Activated T-cell treated with anti-CD3 and anti-CD28 coated beads for 24 hours (primary cell): ENCODE measurements around the gene TSPAN17.
"Not testable (repeated sequence)": the region's sequence is repeated elsewhere in the genome, so short reads cannot be mapped to it uniquely, and the experiment has no call there.

Source experiments
- DNase-seq: peaks from one replicate; pipeline ENCODE4 v3.0.0-alpha.2; 2020; ENCODE audit warnings: low read depth

Gene TSPAN17

DNA sequence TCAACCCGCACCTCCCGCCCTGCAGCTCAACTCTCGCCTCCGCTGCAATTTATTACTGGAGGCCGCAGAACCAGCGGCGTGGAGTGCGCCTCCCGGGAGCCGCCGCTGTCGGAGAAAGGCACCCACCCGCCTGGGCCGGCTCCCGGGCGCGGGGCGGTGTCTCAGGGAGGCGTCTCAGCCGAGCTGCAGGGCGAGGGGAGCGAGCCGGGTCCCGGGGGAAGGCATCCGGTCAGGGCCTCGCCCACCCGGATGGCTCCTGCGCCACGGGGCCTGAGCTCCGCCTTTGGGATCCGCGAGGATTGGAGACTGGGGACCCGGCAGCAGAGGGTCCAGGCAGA lies 32.9 kb downstream of the TSPAN17 start:
- no peak for DNase-seq

DNA sequence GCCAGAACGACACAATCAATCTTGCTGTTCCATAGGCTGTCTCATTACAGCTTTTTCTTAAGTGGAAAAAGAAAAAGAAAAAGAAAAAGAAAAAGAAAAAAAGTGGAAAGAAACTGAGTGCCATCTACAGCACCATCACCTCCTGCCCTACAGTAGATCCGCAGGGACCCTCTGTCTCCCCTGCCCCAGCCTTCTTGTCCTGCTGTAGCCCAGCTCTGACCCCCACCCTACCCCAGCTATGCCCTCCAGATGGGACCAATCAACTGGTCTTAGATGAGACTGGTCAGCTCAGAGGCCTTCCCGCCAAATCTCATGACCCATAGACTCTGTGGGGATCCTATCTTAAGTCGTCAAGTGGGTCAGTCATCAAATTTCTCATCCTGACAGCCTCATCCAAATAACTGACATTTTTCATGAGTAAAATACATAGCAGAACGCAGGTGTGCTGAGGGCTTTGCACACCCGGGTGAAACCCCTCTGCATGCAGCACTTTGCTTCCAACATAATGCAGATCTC lies 34.8 kb downstream of the TSPAN17 start:
- no peak for DNase-seq

DNA sequence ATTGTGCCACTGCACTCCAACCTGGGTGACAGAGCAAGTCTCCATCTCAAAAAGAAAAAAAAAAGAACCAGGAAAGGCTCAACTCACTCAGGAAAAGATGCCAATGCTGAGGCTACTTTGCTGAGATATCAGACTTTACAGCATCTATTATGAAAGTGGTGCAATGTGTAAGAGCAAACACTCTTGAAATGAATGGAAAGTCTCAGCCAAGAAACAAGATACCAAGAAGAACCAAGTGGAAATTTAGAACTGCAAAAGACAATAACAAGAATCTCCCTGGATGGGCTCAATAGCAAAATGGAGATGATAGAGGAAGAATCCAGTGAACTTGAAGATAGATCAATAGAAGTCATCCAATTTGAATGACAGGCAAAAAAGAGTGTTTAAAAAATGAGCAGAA lies 37.7 kb downstream of the TSPAN17 start:
- no peak for DNase-seq

GRCh38 chr5:176687247-176687646 lies 40.0 kb downstream of the TSPAN17 start:
- DNase-seq: no peak

DNA sequence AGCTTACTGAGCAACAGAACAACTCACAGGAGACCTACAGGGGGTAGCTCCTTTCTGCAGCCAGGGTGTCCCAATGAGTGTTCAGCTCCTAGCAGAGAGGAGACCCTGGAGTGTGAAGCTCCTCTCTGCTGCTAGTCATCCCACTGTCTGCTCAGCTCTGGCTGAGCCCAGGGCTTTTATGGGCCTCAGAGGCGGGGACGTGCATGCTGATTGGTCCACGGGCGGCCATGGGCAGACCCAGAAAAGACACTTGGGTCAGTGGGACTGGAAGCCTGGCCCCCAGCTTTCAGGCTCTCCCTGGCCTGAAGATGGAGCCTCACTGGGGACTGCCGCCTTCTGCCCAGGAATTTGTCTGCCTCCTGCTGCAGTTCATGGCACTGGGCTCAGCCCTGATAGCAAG lies 40.6 kb downstream of the TSPAN17 start:
- DNase-seq: no peak

- no peak for DNase-seq
Observed at GRCh38 chr5:176690911-176691310, 43.6 kb downstream of the TSPAN17 start.

GRCh38 chr5:176691524-176691923 lies 44.2 kb downstream of the TSPAN17 start:
- no peak for DNase-seq

DNA sequence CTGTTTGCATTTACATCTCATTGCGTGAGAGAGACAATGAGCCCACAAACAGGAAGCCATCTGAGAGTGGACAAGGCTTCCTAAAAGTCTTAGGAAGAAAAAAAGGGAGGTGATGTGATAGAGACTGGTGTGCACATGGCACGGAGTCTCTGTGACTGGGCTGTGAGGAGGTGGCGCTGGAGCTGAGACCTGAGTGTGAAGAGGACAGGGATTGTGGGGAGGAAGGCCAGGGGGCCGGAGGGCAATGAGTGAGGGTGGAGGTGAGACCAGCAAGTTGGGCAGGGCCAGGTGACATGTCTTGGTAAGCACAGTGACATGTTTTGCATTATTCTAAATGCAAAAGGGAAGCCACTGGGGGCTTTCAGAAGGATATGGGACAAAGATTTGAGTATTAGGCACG lies 45.0 kb downstream of the TSPAN17 start:
- DNase-seq: no peak

DNA sequence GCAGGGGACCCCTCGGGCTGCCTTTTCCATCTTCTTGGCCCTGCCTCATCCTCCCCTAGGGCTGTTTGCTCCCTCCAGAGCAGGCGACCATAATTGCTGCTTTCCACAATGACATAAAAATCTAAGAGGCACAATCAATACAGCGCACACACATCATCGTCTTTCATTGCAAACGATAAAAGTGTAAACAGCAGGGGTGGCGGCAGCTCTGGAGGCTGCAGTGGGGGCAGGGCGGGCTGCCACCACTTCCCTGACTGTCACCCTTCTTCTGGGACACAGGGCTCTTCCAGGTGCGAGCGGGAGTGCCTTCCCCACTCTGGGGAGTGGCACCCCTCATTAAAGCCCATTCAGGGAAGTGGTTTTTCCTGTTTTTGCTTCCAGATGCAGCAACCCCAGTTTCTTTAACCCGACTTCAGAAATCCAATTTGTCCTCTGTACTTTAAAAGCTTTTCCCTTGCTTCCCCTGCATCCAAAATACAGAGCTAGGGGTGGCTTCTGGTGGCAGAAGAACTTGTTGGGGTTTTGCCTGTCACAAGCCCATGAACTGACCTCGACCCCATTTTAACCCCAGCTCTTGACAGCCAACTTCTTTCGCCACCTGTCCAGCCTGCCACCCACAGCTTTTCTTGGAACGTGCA lies 45.7 kb downstream of the TSPAN17 start:
- DNase-seq: no peak

GRCh38 chr5:176693477-176693851 lies 46.2 kb downstream of the TSPAN17 start:
- no peak for DNase-seq

DNA sequence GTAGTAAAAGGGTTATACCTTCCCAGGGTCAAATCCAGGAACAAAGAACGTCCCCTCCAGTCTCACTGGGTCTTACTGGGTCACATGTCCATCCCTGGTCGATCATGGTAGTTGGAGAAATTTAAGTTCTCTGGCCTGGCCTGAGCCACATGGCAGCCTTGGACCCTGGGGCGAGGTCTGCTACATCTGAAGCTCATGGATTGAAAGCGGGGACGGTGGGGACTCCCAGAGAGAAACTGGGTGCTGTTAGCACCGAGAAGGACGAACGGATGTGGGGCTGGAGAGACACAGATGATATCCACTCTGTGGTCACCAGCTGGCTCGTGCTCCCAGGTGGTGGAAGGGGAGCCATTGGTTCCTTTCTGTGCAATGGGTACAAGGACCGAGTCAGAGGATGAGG lies 46.9 kb downstream of the TSPAN17 start:
- DNase-seq: no peak

DNA sequence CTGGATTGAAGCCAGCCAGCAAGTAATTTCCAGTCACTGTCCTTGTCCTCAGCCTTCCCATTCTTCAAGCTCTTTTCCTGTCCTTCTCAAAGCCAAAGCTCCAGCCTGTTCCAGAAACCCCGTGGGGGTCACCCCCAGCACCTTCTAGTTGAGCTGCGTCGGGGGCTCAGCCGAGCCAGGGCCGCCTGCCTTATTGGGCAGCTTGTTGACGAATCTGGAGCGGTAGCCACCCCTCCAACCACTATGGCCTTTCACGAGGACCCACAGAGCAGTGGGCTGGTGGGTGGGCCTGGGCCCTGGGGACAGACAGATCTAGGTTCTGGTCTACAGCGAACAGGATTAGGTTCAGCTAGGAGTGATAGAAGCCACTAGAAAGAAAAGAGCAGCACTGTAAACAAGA lies 47.3 kb downstream of the TSPAN17 start:
- no peak for DNase-seq

DNA sequence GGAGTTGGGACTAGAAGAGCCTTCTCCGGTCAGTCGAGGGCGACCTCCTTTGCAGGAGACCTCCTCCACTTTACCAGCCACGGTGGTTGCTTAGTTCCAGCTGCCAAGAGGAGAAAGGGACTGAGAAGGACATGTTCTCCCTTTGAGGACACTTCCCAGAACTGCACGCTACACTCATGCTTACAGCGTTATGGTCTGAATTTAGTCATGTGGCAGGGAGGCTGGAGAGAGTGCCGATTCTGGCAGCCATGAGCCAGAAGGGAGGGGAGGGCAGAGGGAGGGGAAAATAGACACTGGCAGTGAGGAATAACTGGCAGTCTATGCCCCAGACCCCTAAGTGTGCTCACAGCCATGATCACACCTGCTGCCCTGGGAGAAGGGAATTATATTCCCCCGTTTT lies 47.8 kb downstream of the TSPAN17 start:
- no peak for DNase-seq

GRCh38 chr5:176697267-176697933 lies 50.1 kb downstream of the TSPAN17 start:
- no peak for DNase-seq

GRCh38 chr5:176697934-176698538 lies 50.8 kb downstream of the TSPAN17 start:
- no peak for DNase-seq

DNA sequence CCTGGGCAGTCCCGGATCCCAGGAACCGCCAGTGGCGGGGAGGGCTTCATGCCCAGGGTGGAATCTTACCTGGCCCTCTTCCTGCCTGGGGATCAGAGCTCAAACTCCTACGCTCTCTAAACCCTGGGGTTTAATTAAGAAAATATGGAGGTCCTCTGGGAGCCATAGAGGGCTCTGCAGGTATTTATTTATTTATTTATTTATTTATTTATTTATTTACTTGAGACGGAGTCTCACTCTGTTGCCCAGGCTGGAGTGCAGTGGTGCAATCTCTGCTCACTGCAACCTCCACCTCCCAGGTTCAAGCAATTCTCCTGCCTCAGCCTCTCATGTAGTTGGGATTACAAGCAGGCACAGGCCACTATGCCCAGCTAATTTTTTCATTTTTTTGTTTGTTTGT lies 52.2 kb downstream of the TSPAN17 start:
- DNase-seq: not testable (repeated sequence)

- no peak for DNase-seq
Observed at GRCh38 chr5:176700239-176700847, 53.1 kb downstream of the TSPAN17 start.

GRCh38 chr5:176702671-176703641 lies 55.7 kb downstream of the TSPAN17 start:
- no peak for DNase-seq

DNA sequence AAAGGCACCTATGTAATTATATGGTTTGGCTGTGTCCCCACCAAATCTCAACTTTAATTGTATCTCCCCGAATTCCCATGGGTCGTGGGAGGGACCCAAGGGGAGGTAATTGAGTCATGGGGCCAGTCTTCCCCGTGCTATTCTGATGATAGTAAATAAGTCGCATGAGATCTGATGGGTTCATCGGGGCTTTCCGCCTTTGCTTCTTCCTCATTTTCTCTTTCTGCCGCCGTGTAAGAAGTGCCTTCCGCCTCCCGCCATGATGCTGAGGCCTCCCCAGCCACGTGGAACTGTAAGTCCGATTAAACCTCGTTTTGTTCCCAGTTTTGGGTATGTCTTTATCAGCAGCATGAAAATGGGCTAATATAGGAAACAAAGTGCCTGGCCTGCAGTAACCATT lies 56.6 kb downstream of the TSPAN17 start:
- DNase-seq: no peak

DNA sequence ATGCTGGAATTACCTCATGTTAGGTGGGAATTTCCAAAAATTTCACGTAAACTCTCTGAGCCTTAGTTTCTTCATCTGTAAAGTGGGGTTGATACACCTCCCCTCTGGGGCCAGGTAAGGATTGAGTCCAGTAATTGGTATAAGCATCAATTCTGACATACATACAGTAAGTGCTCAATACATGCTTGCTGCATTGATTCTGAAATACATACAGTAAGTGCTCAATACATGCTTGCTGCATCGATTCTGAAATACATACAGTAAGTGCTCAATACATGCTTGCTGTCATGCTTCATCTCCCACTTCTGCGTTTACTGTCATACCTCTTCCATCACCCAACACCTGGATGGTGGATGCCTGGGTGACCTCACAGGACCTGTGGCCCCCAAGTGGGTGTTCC lies 57.1 kb downstream of the TSPAN17 start:
- no peak for DNase-seq

GRCh38 chr5:176704817-176705216 lies 57.5 kb downstream of the TSPAN17 start:
- no peak for DNase-seq
